Ascending aorta (tissue), 2 donors: ENCODE results near the gene MAPT. TPM values are rescaled to one million over a fixed set of nuclear protein-coding genes. Genes with fewer than 3 reads are reported as not detected.

Experiments
- DNase-seq, 2 donors: peaks; one replicate each; pipeline ENCODE4 v3.0.0-alpha.2; 2019; ENCODE audit warnings: low spot score in 2 of 2
- H3K27ac ChIP-seq, 2 donors: fragments of 200-600 bp; sonication (generic); one replicate each; pipeline ENCODE4 v1.5.1; 2016 to 2017; ENCODE audit warnings: mild to moderate bottlenecking in 1 of 2
- H3K27me3 ChIP-seq: fragments of 200-600 bp; sonication (generic); one replicate; pipeline ENCODE4 v1.5.1; 2017
- H3K36me3 ChIP-seq, 2 donors: fragments of 200-600 bp; sonication (generic); one replicate each; pipeline ENCODE4 v1.5.1; 2016
- H3K4me1 ChIP-seq, 2 donors: fragments of 200-600 bp; sonication (generic); one replicate each; pipeline ENCODE4 v1.5.1; 2016 to 2017; ENCODE audit warnings: mild to moderate bottlenecking in 1 of 2
- H3K4me3 ChIP-seq, 2 donors: fragments of 200-600 bp; sonication (generic); one replicate each; pipeline ENCODE4 v1.5.1; 2016 to 2017; ENCODE audit warnings: mild to moderate bottlenecking in 1 of 2
- H3K9me3 ChIP-seq, 2 donors: fragments of 200-600 bp; sonication (generic); one replicate each; pipeline ENCODE4 v1.5.1; 2016
- intact Hi-C: fragments of 100-400 bp; cut with DNase I; formaldehyde crosslinking; loops from one replicate; pipeline ENCODE4 v1.15.1; 2023
- total RNA-seq: library from RNA; depleted of rRNA; stranded (reverse); fragments of >200 nt; gene quantifications from one replicate; pipeline ENCODE4 v1.1.0, GENCODE V29; 2016
- TF ChIP-seq, protein P1 (sequence below), 3 experiments: fragments of 200-600 bp in 2 of 3; fragments of 450-650 bp in 1 of 3; sonication (generic) in 2 of 3; IDR thresholded peaks; one replicate each; pipeline ENCODE4 v1.5.1; 2016 to 2019; ENCODE audit warnings: antibody characterized with exemption in 3 of 3, mild to moderate bottlenecking in 1 of 3, moderate library complexity in 1 of 3

MAPT gene
- total RNA-seq, 1 donor from 2014 or later, result 0.32 TPM

- intact Hi-C loops, result no loop called here
- Histone ChIP-seq H3K4me3 (no peak overlapping the region), H3K27ac (no peak overlapping the region), H3K4me1 (no peaks in the 10 kb centered on the region), H3K36me3 (no peaks in the 10 kb centered on the region), H3K27me3 (no peaks in the 10 kb centered on the region), H3K9me3 (no peaks in the 10 kb centered on the region)
- TF ChIP-seq, protein P1, sequence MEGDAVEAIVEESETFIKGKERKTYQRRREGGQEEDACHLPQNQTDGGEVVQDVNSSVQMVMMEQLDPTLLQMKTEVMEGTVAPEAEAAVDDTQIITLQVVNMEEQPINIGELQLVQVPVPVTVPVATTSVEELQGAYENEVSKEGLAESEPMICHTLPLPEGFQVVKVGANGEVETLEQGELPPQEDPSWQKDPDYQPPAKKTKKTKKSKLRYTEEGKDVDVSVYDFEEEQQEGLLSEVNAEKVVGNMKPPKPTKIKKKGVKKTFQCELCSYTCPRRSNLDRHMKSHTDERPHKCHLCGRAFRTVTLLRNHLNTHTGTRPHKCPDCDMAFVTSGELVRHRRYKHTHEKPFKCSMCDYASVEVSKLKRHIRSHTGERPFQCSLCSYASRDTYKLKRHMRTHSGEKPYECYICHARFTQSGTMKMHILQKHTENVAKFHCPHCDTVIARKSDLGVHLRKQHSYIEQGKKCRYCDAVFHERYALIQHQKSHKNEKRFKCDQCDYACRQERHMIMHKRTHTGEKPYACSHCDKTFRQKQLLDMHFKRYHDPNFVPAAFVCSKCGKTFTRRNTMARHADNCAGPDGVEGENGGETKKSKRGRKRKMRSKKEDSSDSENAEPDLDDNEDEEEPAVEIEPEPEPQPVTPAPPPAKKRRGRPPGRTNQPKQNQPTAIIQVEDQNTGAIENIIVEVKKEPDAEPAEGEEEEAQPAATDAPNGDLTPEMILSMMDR (IDR thresholded peaks at IDR 0.05), result no peak
- no peak for DNase-seq
Measured at GRCh38 chr17:45904866-45905265, 10.5 kb downstream of the MAPT start.

DNA sequence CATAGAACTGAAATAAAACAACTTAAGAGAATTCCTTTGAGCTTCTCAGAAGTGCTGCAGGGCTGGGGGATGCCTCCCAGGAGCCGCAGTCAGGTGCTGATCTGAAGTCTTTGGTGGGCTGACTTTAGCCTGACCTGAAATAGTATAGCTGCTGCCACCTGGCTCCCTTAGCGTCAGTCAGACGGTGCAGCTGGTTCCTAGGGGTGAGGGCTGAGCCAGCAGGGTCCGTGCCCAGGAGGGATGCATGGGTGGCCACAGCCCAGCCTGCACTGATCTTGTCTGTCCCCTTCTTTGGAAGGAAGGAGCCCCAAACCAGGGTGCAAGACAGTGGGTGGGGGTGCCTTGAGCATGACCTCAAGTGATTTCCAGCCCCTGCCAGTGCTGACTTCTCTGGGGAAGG lies 11.5 kb downstream of the MAPT start:
- Histone ChIP-seq H3K4me3 (no peak overlapping the region), H3K27me3 (no peaks in the 10 kb centered on the region), H3K4me1 (no peaks in the 10 kb centered on the region), H3K9me3 (no peaks in the 10 kb centered on the region), H3K27ac (no peak overlapping the region), H3K36me3 (no peaks in the 10 kb centered on the region)
- TF ChIP-seq, protein P1 (IDR thresholded peaks at IDR 0.05), result no peak
- DNase-seq, result no peak
- intact Hi-C loops, result no loop called here

GRCh38 chr17:45906237-45906636 lies 11.9 kb downstream of the MAPT start:
- Histone ChIP-seq H3K27ac (no peak overlapping the region), H3K27me3 (no peaks in the 10 kb centered on the region), H3K4me3 (no peak overlapping the region), H3K9me3 (no peaks in the 10 kb centered on the region), H3K36me3 (no peaks in the 10 kb centered on the region), H3K4me1 (no peaks in the 10 kb centered on the region)
- TF ChIP-seq, protein P1 (IDR thresholded peaks at IDR 0.05), result no peak
- no peak for DNase-seq
- intact Hi-C loops, result no loop called here

- Histone ChIP-seq H3K27me3 (no peaks in the 10 kb centered on the region), H3K4me1 (no peaks in the 10 kb centered on the region), H3K36me3 (no peaks in the 10 kb centered on the region), H3K4me3 (no peak overlapping the region), H3K27ac (no peak overlapping the region), H3K9me3 (peaks cover 0 to 3% of the 10 kb centered on the region in 2 donors)
- TF ChIP-seq, protein P1 (IDR thresholded peaks at IDR 0.05), result no peak
- intact Hi-C loops, result no loop called here
- no peak for DNase-seq
Measured at GRCh38 chr17:45906927-45907622, 12.7 kb downstream of the MAPT start.

GRCh38 chr17:45907750-45908395 lies 13.5 kb downstream of the MAPT start:
- H3K27me3 ChIP-seq, result no peaks in the 10 kb centered on the region
- no peak overlapping the region for H3K4me3 ChIP-seq
- no peak for DNase-seq
- peaks cover 0 to 8% of the 10 kb centered on the region in 2 donors for H3K9me3 ChIP-seq
- no peaks in the 10 kb centered on the region for H3K36me3 ChIP-seq
- TF ChIP-seq, protein P1 (IDR thresholded peaks at IDR 0.05), result no peak
- H3K27ac ChIP-seq, result no peak overlapping the region
- no peaks in the 10 kb centered on the region for H3K4me1 ChIP-seq
- intact Hi-C loops, result no loop called here
